Measurements from ENCODE around the gene DNAJC5.

Gene DNAJC5

GRCh38 chr20:63943808-63944077 is 48.8 kb downstream of the DNAJC5 start:
- WGBS, 2 experiments (ENCODE audit: insufficient coverage in 2 of 2): 94 to 100% methylated on average over 2 to 3 of the region's 3 CpGs
- peaks cover 68% of the 10 kb centered on the region for H3K36me3 ChIP-seq (ENCODE audit: control insufficient read depth, insufficient read depth, low read length)
- H3K27ac ChIP-seq (ENCODE audit: low read depth, low read length, severe bottlenecking): no peak overlapping the region
- peaks cover 5% of the 10 kb centered on the region for H3K4me1 ChIP-seq (ENCODE audit: control insufficient read depth, insufficient read depth, low read length, poor library complexity, severe bottlenecking)
- no peak overlapping the region for H3K4me3 ChIP-seq (ENCODE audit: extremely low read depth, insufficient read depth, low read length, poor library complexity, severe bottlenecking)
- H3K9me3 ChIP-seq (ENCODE audit: control insufficient read depth, low read length): no peaks in the 10 kb centered on the region

DNA sequence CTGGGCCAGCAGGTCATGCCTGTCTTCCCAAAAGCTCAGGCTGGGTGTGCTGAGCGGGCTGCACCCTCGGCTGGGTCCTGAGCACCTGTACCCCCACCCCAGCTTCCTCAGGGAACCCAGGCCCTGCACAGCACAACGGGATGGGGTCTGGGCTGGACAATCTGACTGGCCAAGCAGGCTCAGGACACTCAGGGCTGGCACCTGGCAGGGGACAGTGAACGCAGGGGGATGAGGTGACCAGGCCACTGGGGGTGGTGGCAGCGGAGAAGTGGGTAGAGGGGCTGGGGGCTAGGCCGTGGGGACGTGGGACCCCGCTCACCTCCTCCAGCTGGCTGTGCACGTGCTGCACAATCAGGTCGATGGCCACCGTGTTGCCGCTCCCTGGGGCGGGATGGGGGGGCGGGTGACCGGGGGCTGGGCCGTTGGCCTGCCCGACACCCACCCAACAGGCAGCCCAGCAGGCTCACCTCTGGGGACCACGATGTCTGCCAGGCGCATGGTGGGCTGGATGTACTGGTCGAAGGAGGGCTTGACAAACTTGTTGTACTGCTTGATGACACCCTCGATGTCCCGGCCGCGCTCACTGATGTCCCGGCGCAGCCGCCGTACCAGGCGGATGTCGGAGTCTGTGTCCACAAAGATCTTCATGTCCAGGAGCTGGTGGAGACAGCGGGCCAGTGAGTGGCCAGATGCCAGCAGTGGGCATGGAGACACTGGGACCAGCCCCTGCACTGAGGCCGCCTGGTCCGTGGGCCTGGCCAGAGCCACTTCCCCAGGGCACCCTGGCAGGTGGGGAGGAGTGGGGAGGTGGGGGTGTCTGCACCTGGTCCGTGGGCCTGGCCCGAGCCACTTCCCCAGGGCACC is 49.4 kb downstream of the DNAJC5 start:
- Histone ChIP-seq H3K36me3 (ENCODE audit: control insufficient read depth, insufficient read depth, low read length) (peaks cover 63% of the 10 kb centered on the region), H3K4me3 (ENCODE audit: extremely low read depth, insufficient read depth, low read length, poor library complexity, severe bottlenecking) (no peak overlapping the region), H3K4me1 (ENCODE audit: control insufficient read depth, insufficient read depth, low read length, poor library complexity, severe bottlenecking) (peaks cover 11% of the 10 kb centered on the region), H3K9me3 (ENCODE audit: control insufficient read depth, low read length) (no peaks in the 10 kb centered on the region), H3K27ac (ENCODE audit: low read depth, low read length, severe bottlenecking) (no peak overlapping the region)
- WGBS, 2 experiments (ENCODE audit: insufficient coverage in 2 of 2): 97 to 98% methylated on average over 30 to 32 of the region's 35 CpGs

- no peak overlapping the region for H3K4me3 ChIP-seq (ENCODE audit: extremely low read depth, insufficient read depth, low read length, poor library complexity, severe bottlenecking)
- H3K36me3 ChIP-seq (ENCODE audit: control insufficient read depth, insufficient read depth, low read length): peaks cover 58% of the 10 kb centered on the region
- H3K9me3 ChIP-seq (ENCODE audit: control insufficient read depth, low read length): no peaks in the 10 kb centered on the region
- WGBS, 2 experiments (ENCODE audit: insufficient coverage in 2 of 2): 92 to 93% methylated on average over 12 to 16 of the region's 17 CpGs
- H3K4me1 ChIP-seq (ENCODE audit: control insufficient read depth, insufficient read depth, low read length, poor library complexity, severe bottlenecking): peaks cover 19% of the 10 kb centered on the region
- no peak overlapping the region for H3K27ac ChIP-seq (ENCODE audit: low read depth, low read length, severe bottlenecking)
Measured at GRCh38 chr20:63945031-63945658, 50.2 kb downstream of the DNAJC5 start.

GRCh38 chr20:63945921-63946920 is 51.3 kb downstream of the DNAJC5 start:
- Histone ChIP-seq H3K36me3 (ENCODE audit: control insufficient read depth, insufficient read depth, low read length) (peaks cover 53% of the 10 kb centered on the region), H3K27ac (ENCODE audit: low read depth, low read length, severe bottlenecking) (no peak overlapping the region), H3K4me3 (ENCODE audit: extremely low read depth, insufficient read depth, low read length, poor library complexity, severe bottlenecking) (no peak overlapping the region), H3K9me3 (ENCODE audit: control insufficient read depth, low read length) (no peaks in the 10 kb centered on the region), H3K4me1 (ENCODE audit: control insufficient read depth, insufficient read depth, low read length, poor library complexity, severe bottlenecking) (peaks cover 24% of the 10 kb centered on the region)
- 96 to 98% methylated on average over 28 to 32 of the region's 39 CpGs for WGBS, 2 experiments (ENCODE audit: insufficient coverage in 2 of 2)

DNA sequence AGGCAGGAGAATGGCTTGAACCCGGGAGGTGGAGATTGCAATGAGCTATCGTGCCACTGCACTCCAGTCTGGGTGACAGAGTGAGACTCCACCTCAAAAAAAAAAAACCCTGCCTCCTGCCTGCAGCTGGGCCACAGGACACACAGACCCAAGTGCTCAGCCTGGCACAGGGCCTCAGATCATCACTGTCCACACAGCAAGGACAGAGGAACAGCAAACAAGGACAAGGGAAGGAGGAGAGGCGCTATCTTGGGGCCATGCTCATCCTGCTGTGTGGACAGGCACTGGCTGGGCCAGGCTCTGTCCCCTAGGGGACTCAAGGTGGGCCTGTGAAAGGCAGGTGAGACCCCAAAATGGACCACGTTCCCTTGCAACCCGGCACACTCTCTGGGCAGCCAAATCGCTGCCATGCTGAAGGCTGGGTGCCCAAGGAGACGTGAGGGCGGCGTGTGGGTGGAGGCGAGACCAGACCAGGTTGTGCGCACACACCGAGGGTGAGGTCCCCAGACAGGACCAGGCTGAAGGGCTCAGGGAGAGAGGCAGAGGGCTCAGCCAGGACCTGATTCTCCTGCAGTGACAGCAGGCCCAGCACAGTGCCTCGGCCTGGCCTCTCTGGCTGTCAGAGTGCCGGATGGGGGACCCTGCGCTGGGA is 52.2 kb downstream of the DNAJC5 start:
- Histone ChIP-seq H3K9me3 (ENCODE audit: control insufficient read depth, low read length) (no peaks in the 10 kb centered on the region), H3K4me3 (ENCODE audit: extremely low read depth, insufficient read depth, low read length, poor library complexity, severe bottlenecking) (no peak overlapping the region), H3K4me1 (ENCODE audit: control insufficient read depth, insufficient read depth, low read length, poor library complexity, severe bottlenecking) (peaks cover 33% of the 10 kb centered on the region), H3K27ac (ENCODE audit: low read depth, low read length, severe bottlenecking) (no peak overlapping the region), H3K36me3 (ENCODE audit: control insufficient read depth, insufficient read depth, low read length) (peaks cover 50% of the 10 kb centered on the region)
- 94 to 99% methylated on average over 14 of the region's 15 CpGs for WGBS, 2 experiments (ENCODE audit: insufficient coverage in 2 of 2)

GRCh38 chr20:63947638-63948456 is 52.9 kb downstream of the DNAJC5 start:
- H3K4me3 ChIP-seq (ENCODE audit: extremely low read depth, insufficient read depth, low read length, poor library complexity, severe bottlenecking): no peak overlapping the region
- peaks cover 36% of the 10 kb centered on the region for H3K4me1 ChIP-seq (ENCODE audit: control insufficient read depth, insufficient read depth, low read length, poor library complexity, severe bottlenecking)
- WGBS, 2 experiments (ENCODE audit: insufficient coverage in 2 of 2): 93 to 94% methylated on average over 27 of the region's 27 CpGs
- H3K27ac ChIP-seq (ENCODE audit: low read depth, low read length, severe bottlenecking): peak overlapping the region; percentile 91
- H3K36me3 ChIP-seq (ENCODE audit: control insufficient read depth, insufficient read depth, low read length): peaks cover 56% of the 10 kb centered on the region
- H3K9me3 ChIP-seq (ENCODE audit: control insufficient read depth, low read length): no peaks in the 10 kb centered on the region

- WGBS, 2 experiments (ENCODE audit: insufficient coverage in 2 of 2): 90 to 91% methylated on average over 18 to 19 of the region's 20 CpGs
Measured at GRCh38 chr20:63950701-63951397, 55.9 kb downstream of the DNAJC5 start.

DNA sequence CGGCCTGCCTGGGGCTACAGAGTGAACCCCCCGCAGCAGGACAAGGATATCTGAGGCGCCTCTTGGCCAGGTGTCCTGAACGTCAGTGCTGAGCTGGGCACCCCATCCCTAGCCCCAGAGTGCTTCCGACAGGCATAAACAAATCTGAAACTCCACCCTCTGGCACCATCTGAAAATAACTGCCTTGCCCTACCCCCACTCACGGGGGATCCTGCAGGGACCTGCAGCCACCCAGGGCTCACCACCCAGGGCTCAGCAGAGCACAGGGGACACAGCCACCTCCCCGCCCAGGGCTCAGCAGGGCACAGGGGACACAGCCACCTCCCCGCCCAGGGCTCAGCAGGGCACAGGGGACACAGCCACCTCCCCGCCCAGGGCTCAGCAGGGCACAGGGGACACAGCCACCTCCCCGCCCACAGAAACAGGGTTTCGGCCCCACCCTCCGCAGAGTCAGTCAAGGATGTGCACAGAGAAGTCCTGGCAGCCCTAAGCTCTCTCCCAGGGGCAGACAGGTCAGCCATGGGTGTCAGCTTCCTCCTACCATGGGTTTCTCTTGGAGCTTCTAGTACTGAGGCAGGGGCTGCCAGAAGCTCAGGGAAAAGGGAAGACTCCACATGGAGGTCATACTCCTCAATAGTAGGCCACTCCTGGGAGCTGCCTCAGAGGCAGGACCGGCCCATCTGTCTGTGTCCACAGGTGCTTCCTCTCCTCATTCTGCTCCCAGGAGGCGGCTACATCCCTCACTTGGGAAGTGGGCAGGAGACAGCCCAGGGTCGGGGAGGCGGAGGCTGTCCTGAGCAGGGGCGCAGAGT is 56.7 kb downstream of the DNAJC5 start:
- Histone ChIP-seq H3K4me1 (ENCODE audit: control insufficient read depth, insufficient read depth, low read length, poor library complexity, severe bottlenecking) (peaks cover 47% of the 10 kb centered on the region), H3K27ac (ENCODE audit: low read depth, low read length, severe bottlenecking) (no peak overlapping the region), H3K4me3 (ENCODE audit: extremely low read depth, insufficient read depth, low read length, poor library complexity, severe bottlenecking) (no peak overlapping the region), H3K9me3 (ENCODE audit: control insufficient read depth, low read length) (no peaks in the 10 kb centered on the region), H3K36me3 (ENCODE audit: control insufficient read depth, insufficient read depth, low read length) (peaks cover 30% of the 10 kb centered on the region)
- WGBS, 2 experiments (ENCODE audit: insufficient coverage in 2 of 2): 92 to 93% methylated on average over 11 to 15 of the region's 17 CpGs

More at GRCh38 chr20:63950701-63951397, 55.9 kb downstream of the DNAJC5 start:
- H3K4me3 ChIP-seq (ENCODE audit: extremely low read depth, insufficient read depth, low read length, poor library complexity, severe bottlenecking): no peak overlapping the region
- no peak overlapping the region for H3K27ac ChIP-seq (ENCODE audit: low read depth, low read length, severe bottlenecking)
- H3K9me3 ChIP-seq (ENCODE audit: control insufficient read depth, low read length): no peaks in the 10 kb centered on the region
- H3K4me1 ChIP-seq (ENCODE audit: control insufficient read depth, insufficient read depth, low read length, poor library complexity, severe bottlenecking): peaks cover 47% of the 10 kb centered on the region
- peaks cover 36% of the 10 kb centered on the region for H3K36me3 ChIP-seq (ENCODE audit: control insufficient read depth, insufficient read depth, low read length)

- H3K9me3 ChIP-seq (ENCODE audit: control insufficient read depth, low read length): no peaks in the 10 kb centered on the region
- H3K4me1 ChIP-seq (ENCODE audit: control insufficient read depth, insufficient read depth, low read length, poor library complexity, severe bottlenecking): peaks cover 47% of the 10 kb centered on the region
- no peak overlapping the region for H3K4me3 ChIP-seq (ENCODE audit: extremely low read depth, insufficient read depth, low read length, poor library complexity, severe bottlenecking)
- peaks cover 29% of the 10 kb centered on the region for H3K36me3 ChIP-seq (ENCODE audit: control insufficient read depth, insufficient read depth, low read length)
- WGBS, 2 experiments (ENCODE audit: insufficient coverage in 2 of 2): 94 to 97% methylated on average over 15 of the region's 15 CpGs
- H3K27ac ChIP-seq (ENCODE audit: low read depth, low read length, severe bottlenecking): no peak overlapping the region
Measured at GRCh38 chr20:63952210-63952535, 57.2 kb downstream of the DNAJC5 start.

Measured in mesodermal cell (in vitro differentiated cells).